Fibroblast of skin of back (primary cell): ENCODE measurements around the gene CFAP57.

Experiments used
- DNase-seq: peaks from one replicate; pipeline ENCODE4 v3.0.0-alpha.2; 2013

Gene CFAP57

GRCh38 chr1:43302721-43303470 lies 130.8 kb downstream of the CFAP57 start:
- DNase-seq = no peak

- DNase-seq = no peak
These were observed 131.6 kb downstream of the CFAP57 start for GRCh38 chr1:43303471-43304313.
